K562 (cell line): ENCODE measurements around the gene ODF4. TPM values are rescaled to one million over a fixed set of nuclear protein-coding genes. Genes with fewer than 3 reads are reported as not detected.
A peak's percentile ranks its signal among the peaks of the same experiment; 100 is the strongest.

Experiments
- AFF1 ChIP-seq, 2 experiments: fragments of 450-650 bp; IDR thresholded peaks; 2 replicates each; pipeline ENCODE4 v1.6.1; 2018; ENCODE audit warnings: mild to moderate bottlenecking in 2 of 2, low read depth in 1 of 2; ENCODE audit not compliant: partially characterized antibody in 2 of 2
- FOXA1 ChIP-seq: fragments of 450-650 bp; IDR thresholded peaks from 2 replicates; pipeline ENCODE4 v1.6.1; 2016; ENCODE audit warnings: mild to moderate bottlenecking, borderline replicate concordance
- HES1 ChIP-seq: fragments of 450-650 bp; IDR thresholded peaks from 2 replicates; pipeline ENCODE4 v1.6.1; 2016; ENCODE audit warnings: low read depth, mild to moderate bottlenecking, moderate library complexity
- MGA ChIP-seq: fragments of 450-650 bp; IDR thresholded peaks from 2 replicates; pipeline ENCODE4 v1.6.1; 2016; ENCODE audit warnings: mild to moderate bottlenecking, moderate library complexity
- NFIC ChIP-seq: fragments of 450-650 bp; IDR thresholded peaks from 2 replicates; pipeline ENCODE4 v1.6.1; 2017; ENCODE audit warnings: mild to moderate bottlenecking, inconsistent platforms
- SMAD4 ChIP-seq: fragments of 250-450 bp; sonication (Bioruptor Pico); conservative IDR thresholded peaks from 2 replicates; pipeline ENCODE4 v1.8.0; 2021; ENCODE audit warnings: inconsistent platforms, mild to moderate bottlenecking, moderate library complexity
- STAT5A ChIP-seq: IDR thresholded peaks from 2 replicates; pipeline ENCODE4 v1.6.1; 2012; ENCODE audit warnings: low read length, inconsistent platforms, borderline replicate concordance
- THRB ChIP-seq: fragments of 450-650 bp; formaldehyde crosslinking; conservative IDR thresholded peaks from 2 replicates; pipeline ENCODE4 v1.4.0; 2022; ENCODE audit warnings: mild to moderate bottlenecking, missing genetic modification characterization
- polyA plus RNA-seq, 8 experiments: library from polyadenylated mRNA; depleted of rRNA in 4 of 8; stranded (reverse) in 5 of 8; unstranded in 3 of 8; fragments of >200 nt; fragmentation: Nextera tagmentation in 2 of 8; fragmentation: Illumina TruSeq in 1 of 8; extraction: Ambion mirVana in 2 of 8; extraction: Trizol in 1 of 8; gene quantifications; 2 replicates each; pipeline versions ENCODE4 v1.2.1 to v1.2.3, GENCODE V29; 2011 to 2014; ENCODE audit warnings: inconsistent platforms in 1 of 8, missing spikeins in 1 of 8
- total RNA-seq, 7 experiments: library from RNA; depleted of rRNA in 6 of 7; stranded (reverse); fragments of >200 nt in 6 of 7; fragmentation: Illumina TruSeq in 2 of 7; extraction: Trizol in 2 of 7; gene quantifications; 2 replicates each; pipeline versions ENCODE4 v1.2.1 to v1.2.3, GENCODE V29; 2011 to 2021; ENCODE audit warnings: low replicate concordance in 1 of 7

The ODF4 gene
- total and polyA plus RNA-seq, 9 of the 15 experiments (the other 6 are each of a cell fraction or from before 2014, with no cell fraction given) = not detected

GRCh38 chr17:8384801-8385378 is 45.2 kb downstream of the ODF4 start (continued):
- TF ChIP-seq MGA (peak; percentile 84), STAT5A (peak; percentile 46), FOXA1 (no peak), NFIC (peak; percentile 55; the same call in 1 of the 2 replicates), HES1 (no peak), THRB (CRISPR knock-in tag) (no peak), SMAD4 (CRISPR knock-in tag) (peak; percentile 54), AFF1 (IDR thresholded peaks at IDR 0.05; ENCODE audit: low read depth in 1 of 2, partially characterized antibody in 2 of 2) (peak in 1 of 2 experiments; percentile 60)
